ENCODE results near the gene ADARB1. TPM values are rescaled to one million over a fixed set of nuclear protein-coding genes. Genes with fewer than 3 reads are reported as not detected.

ADARB1 gene
- polyA plus RNA-seq, 3 donors: 0.40 to 2.6 (median 1.0) TPM

DNA sequence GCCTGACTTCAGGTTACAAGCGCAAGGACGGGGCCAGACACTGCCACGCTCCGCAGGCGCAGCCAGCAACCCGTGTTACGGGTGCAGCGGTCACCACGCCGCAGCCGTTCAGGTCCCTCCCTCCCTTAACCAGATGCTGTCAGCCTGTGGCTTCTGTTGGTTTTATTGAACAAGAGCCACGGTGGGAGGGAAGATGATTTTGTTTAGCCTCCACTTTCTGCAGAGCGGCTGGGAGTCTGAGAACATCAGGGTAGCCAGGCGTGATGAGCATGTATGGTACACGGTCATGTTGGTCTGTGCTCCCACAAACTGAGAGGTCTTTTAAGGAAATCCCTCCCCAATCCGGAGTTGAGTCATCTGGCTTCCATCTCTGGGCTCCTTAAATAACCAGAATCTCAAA, 18.5 kb upstream of the ADARB1 start:
- intact Hi-C loops (cut with micrococcal nuclease): no loop called here
- Mint-ChIP-seq H3K27me3 (ENCODE audit: low read depth in 3 of 3) (peaks cover 17 to 45% (median 22%) of the 10 kb centered on the region in 3 donors), H3K4me3 (peak overlapping the region in 1 of 2 donors; percentile 46), H3K4me1 (no peaks in the 10 kb centered on the region), H3K9me3 (peaks cover 0 to 2% (median 0%) of the 10 kb centered on the region in 7 donors), H3K36me3 (no peaks in the 10 kb centered on the region), H3K27ac (no peak overlapping the region)
- no peaks in the 10 kb centered on the region for H3K4me1 ChIP-seq (ENCODE audit: control insufficient read depth in 1 of 2, insufficient read depth in 2 of 2, low read length in 2 of 2)
- H3K27ac ChIP-seq (ENCODE audit: low read depth in 1 of 2, low read length in 2 of 2): no peak overlapping the region
- H3K9ac ChIP-seq (ENCODE audit: insufficient read depth, low read length, poor library complexity, severe bottlenecking): no peak overlapping the region
- H3K79me2 ChIP-seq (ENCODE audit: insufficient read depth, low read length): no peaks in the 10 kb centered on the region
- H3K27me3 ChIP-seq (ENCODE audit: control insufficient read depth in 2 of 2, insufficient read depth in 2 of 2, low read length in 2 of 2): no peaks in the 10 kb centered on the region
- no peak for DNase-seq
- no peak overlapping the region for H3K4me3 ChIP-seq (replicated peaks in 1 of 3; ENCODE audit: low read depth in 2 of 3, low read length in 3 of 3)
- WGBS (ENCODE audit: insufficient coverage): 58% methylated on average over 3 of the region's 16 CpGs
- TF ChIP-seq, protein P1, sequence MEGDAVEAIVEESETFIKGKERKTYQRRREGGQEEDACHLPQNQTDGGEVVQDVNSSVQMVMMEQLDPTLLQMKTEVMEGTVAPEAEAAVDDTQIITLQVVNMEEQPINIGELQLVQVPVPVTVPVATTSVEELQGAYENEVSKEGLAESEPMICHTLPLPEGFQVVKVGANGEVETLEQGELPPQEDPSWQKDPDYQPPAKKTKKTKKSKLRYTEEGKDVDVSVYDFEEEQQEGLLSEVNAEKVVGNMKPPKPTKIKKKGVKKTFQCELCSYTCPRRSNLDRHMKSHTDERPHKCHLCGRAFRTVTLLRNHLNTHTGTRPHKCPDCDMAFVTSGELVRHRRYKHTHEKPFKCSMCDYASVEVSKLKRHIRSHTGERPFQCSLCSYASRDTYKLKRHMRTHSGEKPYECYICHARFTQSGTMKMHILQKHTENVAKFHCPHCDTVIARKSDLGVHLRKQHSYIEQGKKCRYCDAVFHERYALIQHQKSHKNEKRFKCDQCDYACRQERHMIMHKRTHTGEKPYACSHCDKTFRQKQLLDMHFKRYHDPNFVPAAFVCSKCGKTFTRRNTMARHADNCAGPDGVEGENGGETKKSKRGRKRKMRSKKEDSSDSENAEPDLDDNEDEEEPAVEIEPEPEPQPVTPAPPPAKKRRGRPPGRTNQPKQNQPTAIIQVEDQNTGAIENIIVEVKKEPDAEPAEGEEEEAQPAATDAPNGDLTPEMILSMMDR (IDR thresholded peaks at IDR 0.05): no peak
- H3K4me2 ChIP-seq (replicated peaks; ENCODE audit: extremely low read depth, low read length, poor library complexity, severe bottlenecking): no peak overlapping the region
- H4K20me1 ChIP-seq (ENCODE audit: insufficient read depth, low read length): no peaks in the 10 kb centered on the region
- H3K9me3 ChIP-seq (replicated peaks in 1 of 2; ENCODE audit: control insufficient read depth in 1 of 2, insufficient read depth in 1 of 2, low read length in 2 of 2): no peaks in the 10 kb centered on the region
- no peaks in the 10 kb centered on the region for H3K36me3 ChIP-seq (replicated peaks in 1 of 2; ENCODE audit: control insufficient read depth in 1 of 2, insufficient read depth in 2 of 2, low read length in 2 of 2)
- no peak overlapping the region for H2AFZ ChIP-seq (ENCODE audit: insufficient read depth, low read depth, low read length, poor library complexity, severe bottlenecking)

DNA sequence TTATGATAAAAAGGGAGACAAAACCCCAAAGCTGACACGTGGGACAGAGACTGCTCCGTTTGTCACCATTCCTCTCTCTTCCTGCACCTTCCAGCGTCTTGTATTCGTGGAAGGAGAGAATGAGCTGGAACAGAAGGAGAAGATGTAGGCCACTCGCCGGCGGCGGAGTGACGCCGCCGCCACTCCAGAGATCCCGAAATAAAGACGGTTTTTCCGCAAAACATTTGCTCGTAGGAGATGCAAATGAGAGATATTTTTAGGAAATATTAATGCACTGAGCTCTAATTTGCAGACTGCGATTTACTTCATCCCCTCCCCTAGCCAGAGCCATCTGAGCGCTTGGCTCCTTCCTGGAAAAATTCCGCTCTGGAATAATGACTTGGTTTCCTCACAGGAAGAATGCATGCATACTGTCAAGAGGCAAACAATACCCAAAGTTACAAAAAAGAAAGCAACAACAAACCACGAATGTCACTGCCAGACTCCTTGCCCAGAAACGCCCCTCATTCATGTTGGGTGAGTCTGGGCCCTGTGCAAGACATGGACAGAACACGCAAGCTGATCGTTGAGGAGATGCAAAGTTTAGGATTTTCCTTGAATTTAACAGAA, 18.0 kb upstream of the ADARB1 start:
- Histone ChIP-seq H3K27ac (ENCODE audit: low read depth in 1 of 2, low read length in 2 of 2) (no peak overlapping the region), H2AFZ (ENCODE audit: insufficient read depth, low read depth, low read length, poor library complexity, severe bottlenecking) (no peak overlapping the region), H3K9ac (ENCODE audit: insufficient read depth, low read length, poor library complexity, severe bottlenecking) (no peak overlapping the region), H3K4me1 (ENCODE audit: control insufficient read depth in 1 of 2, insufficient read depth in 2 of 2, low read length in 2 of 2) (no peaks in the 10 kb centered on the region), H4K20me1 (ENCODE audit: insufficient read depth, low read length) (no peaks in the 10 kb centered on the region), H3K27me3 (ENCODE audit: control insufficient read depth in 2 of 2, insufficient read depth in 2 of 2, low read length in 2 of 2) (no peaks in the 10 kb centered on the region), H3K4me2 (replicated peaks; ENCODE audit: extremely low read depth, low read length, poor library complexity, severe bottlenecking) (no peak overlapping the region), H3K9me3 (replicated peaks in 1 of 2; ENCODE audit: control insufficient read depth in 1 of 2, insufficient read depth in 1 of 2, low read length in 2 of 2) (no peaks in the 10 kb centered on the region), H3K4me3 (replicated peaks in 1 of 3; ENCODE audit: low read depth in 2 of 3, low read length in 3 of 3) (no peak overlapping the region), H3K36me3 (replicated peaks in 1 of 2; ENCODE audit: control insufficient read depth in 1 of 2, insufficient read depth in 2 of 2, low read length in 2 of 2) (no peaks in the 10 kb centered on the region), H3K79me2 (ENCODE audit: insufficient read depth, low read length) (no peaks in the 10 kb centered on the region)
- 85% methylated on average over 9 of the region's 22 CpGs for WGBS (ENCODE audit: insufficient coverage)
- Mint-ChIP-seq H3K36me3 (no peaks in the 10 kb centered on the region), H3K4me1 (no peaks in the 10 kb centered on the region), H3K4me3 (peak overlapping the region in 1 of 2 donors; percentile 62), H3K27me3 (ENCODE audit: low read depth in 3 of 3) (peaks cover 18 to 49% (median 22%) of the 10 kb centered on the region in 3 donors), H3K9me3 (peaks cover 0 to 2% (median 0%) of the 10 kb centered on the region in 7 donors), H3K27ac (no peak overlapping the region)
- intact Hi-C loops (cut with micrococcal nuclease): no loop called here
- TF ChIP-seq, protein P1 (IDR thresholded peaks at IDR 0.05): no peak
- no peak for DNase-seq

Measured in CD14-positive monocyte (primary cell).